Dedifferentiated amniotic fluid mesenchymal stem cell (primary cell): ENCODE results near the gene CD274.
"Not testable (repeated sequence)": the region's sequence is repeated elsewhere in the genome, so short reads cannot be mapped to it uniquely, and the experiment has no call there.

Experiments
- DNase-seq: peaks from one replicate; pipeline ENCODE4 v3.0.0-alpha.2; 2016; ENCODE audit errors: extremely low spot score

The CD274 gene

DNA sequence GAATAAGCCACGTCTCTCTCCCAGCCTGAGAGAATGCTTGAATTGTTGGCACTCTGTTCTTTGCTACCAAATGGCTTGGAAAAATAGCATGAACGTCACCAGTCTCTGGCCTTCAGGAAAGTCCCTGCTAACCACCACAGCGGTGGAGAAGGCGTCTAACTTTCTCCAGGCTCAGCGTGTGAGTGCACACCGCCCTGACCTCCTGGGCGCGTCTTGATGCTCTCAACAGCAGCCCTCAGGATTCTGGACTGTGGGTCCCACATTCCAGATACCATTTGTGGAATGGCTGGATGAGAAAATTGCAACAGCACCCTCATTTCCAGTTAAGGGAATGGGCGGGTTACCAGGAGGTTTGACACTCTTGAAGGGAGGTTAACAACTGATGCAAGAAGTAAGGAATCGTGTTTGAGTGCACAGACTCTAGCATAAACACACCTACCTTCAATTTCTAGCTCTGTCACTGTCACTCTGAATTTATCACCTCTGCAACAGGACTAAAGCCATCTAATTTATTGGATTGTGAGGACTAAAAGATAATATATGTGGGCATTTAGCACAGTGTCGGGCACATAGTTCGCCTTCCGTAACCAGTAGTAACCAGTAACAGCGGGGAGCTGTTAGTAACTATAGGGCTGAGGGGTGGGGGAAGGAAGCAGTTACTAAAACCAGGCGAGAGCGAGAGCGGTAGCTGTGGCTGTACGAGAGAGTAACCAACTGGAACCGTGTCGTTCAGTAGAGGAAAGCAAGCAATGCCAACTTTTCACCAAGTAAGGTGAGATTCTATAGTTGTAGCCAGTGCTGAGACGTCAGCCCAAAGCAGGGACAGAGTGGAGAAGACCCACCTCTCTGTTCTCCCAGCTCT, 11.8 kb upstream of the CD274 start:
- DNase-seq: peak; percentile 41

DNA sequence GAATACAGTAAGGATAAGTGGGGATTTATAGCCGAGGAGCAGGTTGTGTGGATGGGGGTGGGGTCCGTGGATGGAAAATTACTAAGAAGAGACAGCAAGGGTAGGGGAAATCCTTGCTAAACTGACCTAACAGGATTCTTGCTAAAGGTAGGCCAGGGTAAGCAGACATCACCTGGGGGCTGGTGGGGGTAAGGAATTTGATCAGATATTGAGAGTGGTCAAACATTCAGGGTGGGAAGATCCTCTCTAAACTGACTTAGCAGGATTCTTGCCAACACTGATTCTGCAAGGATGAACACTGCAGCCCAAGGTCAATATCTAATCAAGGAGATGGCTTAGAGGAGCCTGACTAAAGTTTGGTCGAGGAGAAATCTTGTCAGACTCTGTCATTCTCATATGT, 9.9 kb upstream of the CD274 start:
- no peak for DNase-seq

DNA sequence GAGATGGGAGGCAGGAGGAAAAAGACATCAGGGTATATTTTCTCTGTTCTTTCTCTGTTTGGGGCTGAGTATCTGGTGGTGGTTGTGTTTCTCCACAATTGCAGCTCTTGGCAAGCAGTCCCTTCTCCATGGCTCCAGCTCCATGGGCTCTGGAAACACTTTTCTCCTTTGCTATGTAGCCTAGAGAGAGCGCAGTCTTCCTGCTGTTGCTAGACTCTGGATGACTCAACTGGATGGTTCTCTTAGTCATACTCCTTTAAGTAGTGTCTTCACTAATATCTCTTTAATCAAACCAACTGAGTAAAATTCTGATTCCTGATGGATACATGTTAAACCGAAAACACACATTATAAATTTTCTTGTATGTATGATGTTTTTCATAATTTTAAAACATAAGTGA, 9.3 kb upstream of the CD274 start:
- no peak for DNase-seq

DNA sequence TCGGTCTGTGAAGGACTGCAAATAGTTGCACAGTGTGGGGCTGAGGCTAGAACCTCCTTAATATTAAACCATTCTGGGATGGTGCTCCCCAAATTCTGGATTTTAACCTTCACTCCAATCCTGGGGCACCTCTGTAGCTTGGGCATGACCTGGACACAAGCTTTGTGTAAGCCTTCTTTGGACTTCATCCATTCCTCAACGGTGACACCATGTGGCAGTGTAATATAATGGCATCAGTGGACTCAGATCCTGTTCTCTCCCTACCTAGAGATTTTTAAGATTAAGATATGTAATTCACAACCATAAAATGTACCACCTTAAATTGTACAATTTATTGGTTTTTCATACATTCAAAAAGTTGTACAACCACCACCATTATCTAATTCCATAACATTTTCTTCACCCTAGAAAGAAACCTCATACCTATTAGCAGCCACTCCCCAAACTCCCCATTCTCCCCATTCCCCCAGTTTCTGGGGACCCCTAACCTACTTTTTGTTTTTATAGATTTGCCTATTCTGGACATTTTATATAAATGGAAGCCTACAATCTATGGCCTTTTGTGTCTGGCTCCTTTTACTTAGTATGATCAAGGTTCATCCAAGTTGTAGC, 7.8 kb upstream of the CD274 start:
- DNase-seq: peak; percentile 51

DNA sequence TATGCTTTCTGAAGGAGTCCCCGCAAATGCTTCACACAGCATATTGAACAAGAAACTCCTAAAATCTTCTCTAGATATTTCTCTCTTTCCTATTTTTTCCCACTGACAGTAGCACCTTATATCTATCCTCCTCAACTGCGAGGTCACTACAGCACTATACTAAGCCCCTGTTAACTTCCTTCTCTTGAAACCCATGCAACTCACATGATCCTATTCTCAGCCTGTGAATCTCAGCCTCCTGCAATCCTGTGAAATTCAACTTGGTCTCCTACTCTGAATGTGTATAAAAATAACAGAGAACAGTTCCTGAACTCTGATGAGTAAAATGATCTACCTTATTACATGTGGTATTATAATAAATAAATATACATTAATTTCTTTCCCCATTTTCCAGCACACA, 6.5 kb upstream of the CD274 start:
- DNase-seq: no peak

DNA sequence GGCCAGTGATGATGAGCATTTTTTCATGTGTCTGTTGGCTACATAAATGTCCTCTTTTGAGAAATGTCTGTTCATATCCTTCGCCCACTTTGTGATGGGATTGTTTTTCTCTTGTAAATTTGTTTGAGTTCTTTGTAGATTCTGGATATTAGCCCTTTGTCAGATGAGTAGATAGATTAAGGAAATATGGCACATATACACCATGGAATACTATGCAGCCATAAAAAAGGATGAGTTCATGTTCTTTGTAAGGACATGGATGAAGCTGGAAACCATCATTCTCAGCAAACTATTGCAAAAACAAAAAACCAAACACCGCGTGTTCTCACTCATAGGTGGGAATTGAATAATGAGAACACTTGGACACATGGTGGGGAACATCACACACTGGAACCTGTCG, 5.2 kb upstream of the CD274 start:
- not testable (repeated sequence) for DNase-seq

DNA sequence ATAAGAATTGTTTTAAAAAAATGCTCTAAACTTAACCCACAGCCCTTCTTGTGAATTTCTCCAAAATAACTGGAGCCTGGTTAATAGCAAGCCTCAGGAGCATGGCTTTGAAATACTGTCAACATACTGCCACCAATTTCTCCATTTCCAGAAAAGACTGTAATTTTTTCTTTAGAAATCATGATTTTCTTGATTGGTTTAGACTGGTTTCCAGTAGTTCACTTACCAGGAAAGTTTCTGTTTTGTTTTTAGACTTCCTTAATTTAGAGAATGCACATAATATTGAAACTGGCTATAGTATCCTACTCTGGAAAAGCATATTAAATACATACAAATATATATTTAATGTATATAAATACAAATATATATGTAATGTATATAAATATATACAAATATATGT, 4.5 kb upstream of the CD274 start:
- DNase-seq: no peak

DNA sequence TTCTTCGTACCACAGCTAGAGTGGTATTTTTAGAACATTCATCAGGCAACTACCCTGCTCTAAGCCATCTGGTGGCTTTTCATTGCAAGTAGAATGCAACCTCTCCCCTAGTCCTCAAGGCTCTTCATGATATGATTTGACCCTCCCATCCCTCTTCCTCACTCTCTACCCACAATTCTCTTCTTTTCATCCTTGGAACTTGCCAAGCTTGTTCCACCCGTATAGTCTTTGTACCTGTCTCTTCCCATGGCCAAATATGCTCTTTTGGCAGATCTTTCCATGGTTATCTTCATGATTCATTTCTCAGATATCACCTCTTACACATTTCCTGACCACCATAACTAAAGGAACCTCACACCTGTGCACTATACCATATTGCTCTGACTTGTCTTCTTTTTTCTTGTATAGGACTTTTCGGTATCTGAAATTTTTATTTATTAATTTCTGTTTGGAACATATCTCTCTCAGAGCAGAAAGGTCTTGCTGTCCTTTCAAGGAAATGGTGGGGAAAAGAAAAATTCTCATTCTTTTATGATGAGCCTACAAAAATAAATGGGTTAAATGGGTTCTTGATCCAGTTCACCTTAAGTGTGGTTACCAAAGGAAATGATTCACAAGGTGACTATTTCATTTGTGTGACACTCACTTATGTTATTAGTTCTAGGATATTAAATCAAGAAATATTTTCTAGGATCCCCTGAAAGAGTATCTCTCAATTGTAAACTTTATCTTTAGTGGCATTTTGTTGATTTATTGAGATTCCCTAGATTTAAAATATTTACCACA, 3.7 kb upstream of the CD274 start:
- DNase-seq: no peak

DNA sequence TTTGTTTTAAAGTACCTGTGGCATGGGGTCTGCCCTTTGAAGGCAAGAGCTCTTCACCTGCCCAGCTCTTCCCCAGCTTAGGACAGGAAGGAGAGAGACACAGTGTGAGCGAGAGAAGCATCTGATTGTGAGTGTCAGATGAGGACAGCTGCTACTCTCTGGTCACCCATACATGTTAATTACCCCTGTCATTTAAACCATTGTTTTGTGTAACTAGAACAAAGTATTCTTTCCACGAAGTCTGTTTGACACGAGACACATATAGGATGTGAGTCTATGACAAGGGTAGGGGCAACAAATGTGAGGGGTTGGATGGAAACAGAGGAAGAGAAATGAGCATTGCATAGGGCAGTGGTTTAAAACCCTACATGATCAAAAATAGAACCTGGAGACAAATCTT, 3.0 kb upstream of the CD274 start:
- DNase-seq: no peak

DNA sequence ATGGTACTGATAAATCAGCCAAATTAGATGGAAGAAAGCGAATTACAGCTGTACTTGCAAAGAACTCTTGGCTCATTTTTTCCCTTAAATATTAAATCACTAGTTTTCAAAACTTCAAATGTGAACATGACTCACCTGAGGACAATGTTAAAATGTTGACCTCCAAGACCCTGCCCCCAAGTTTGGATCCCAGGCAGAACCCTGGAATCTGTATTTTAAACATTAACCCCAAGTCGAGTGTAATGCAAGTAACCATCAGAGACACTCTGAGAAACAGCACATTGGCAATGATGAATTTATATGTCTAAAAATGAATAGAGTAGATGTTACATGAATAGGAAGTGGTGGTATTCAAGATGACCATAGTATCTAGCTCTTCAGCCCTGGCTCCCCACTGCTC, 2.3 kb upstream of the CD274 start:
- no peak for DNase-seq

DNA sequence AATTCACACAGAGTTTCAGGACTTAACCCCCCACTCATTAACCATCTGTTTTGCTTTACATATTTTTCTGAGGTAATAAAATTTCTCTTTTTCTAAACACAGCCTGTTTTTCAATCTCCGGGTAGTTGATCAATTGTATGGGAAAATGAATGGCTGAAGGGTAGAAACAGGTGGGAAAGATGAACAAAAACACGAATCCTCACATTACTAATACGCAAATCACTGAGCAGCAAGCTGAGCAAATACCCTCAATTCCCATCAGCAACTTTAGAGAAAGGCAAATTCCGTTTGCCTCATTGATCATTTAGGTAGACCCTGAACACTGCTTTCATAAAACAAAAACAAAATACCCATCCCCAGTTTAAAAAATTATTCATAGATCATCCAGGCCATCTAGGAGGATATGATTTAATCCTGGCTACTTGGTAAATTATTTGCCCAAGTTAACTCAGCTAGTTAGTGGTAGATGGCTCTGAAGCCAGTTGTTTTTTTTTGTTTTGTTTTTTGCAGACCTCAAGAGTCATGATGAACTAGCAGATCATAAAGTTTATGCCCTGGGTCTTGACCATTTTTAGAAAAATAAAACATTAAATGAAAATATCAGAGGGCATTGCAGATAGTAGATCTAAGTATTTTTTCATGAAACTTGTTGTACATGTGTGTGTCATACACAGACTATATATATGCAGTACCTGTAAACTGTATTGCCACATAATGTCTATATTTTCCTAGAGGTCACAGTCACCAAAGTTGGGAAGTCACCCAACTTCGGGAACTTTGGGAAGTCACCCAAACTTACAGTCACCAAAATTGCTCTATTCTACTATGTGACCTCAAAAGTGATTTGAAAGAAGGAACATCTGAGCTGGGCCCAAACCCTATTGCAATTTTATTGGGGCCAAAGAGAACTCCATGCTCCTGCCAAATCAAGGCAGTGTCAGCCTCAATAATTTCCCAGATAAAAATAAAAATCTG, 1.6 kb upstream of the CD274 start:
- no peak for DNase-seq

DNA sequence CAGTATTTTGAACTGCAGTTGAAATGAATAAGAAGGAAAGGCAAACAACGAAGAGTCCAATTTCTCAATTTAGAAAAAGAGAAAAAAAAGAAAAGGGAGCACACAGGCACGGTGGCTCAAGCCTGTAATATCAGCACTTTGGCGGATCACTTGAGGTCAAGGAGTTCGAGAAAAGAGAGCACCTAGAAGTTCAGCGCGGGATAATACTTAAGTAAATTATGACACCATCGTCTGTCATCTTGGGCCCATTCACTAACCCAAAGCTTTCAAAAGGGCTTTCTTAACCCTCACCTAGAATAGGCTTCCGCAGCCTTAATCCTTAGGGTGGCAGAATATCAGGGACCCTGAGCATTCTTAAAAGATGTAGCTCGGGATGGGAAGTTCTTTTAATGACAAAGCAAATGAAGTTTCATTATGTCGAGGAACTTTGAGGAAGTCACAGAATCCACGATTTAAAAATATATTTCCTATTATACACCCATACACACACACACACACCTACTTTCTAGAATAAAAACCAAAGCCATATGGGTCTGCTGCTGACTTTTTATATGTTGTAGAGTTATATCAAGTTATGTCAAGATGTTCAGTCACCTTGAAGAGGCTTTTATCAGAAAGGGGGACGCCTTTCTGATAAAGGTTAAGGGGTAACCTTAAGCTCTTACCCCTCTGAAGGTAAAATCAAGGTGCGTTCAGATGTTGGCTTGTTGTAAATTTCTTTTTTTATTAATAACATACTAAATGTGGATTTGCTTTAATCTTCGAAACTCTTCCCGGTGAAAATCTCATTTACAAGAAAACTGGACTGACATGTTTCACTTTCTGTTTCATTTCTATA, 602 bp upstream of the CD274 start:
- DNase-seq: no peak

DNA sequence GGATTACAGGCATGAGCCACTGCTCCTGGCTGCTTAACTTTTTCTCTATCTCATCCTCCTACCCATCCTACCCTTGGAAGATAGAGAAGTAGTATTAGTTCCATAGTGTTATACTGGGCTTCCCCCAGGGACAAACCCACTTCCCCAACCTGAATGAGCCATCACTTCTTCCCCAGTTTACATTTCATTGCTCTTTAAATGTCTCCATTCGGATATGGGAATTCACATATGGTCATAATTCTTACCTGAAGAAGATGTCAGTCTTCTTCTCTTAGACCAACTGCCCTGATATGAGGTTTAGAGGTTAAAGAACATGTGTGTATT, 1.9 kb downstream of the CD274 start:
- no peak for DNase-seq

DNA sequence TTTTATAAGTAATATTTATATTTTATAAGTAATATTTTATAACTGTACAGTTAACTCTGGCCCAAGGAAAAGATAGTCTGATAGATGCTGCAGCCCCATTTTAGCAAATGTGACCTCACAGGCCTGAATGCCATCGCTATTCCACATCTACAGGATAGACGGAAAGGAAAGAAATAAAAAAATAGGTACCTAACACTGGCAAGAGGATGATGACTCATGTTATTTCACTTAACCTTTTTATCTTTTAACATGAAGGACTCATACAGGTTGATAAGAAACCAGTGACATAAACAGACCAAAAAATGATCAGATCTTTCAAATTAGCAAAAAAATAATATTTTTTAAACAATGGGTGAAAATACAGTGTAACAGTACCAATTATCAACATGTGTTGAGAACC, 2.7 kb downstream of the CD274 start:
- no peak for DNase-seq

DNA sequence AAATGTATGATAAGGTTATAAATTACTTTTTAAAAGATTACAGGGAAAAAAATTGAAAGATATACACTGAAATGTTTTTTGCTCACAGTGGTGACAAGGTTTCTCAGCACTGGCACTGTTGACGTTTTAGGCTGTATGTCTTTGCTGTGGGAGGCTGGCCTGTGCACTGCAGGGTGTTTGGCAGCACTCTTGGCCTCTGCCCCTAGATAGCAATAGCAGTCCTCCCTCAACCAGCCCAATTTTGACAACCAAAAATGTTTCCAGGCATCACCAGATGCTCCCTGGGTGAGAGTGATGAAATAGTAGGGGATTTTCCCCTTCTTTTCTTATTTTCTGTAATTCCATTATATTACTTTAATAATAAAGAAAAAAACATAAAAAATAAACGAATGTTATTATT, 3.3 kb downstream of the CD274 start:
- no peak for DNase-seq

DNA sequence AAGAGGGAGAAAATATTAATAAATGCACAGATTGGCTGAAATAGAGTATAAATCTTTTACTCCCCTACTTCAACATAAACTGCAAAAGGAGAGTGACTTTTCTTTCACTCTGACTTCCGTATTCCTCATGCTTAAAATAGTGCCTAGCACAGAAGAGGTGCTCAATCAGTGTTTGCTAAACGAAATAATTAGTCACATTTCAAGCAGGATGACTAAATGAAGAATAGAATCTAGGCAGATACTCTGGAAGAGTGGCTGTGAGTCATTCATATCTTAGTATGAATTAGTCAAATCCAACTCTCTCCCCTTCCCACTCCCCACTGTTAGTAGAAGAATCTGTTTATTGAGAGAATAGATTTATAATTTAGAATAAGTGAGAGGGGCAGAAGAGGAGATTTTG, 4.8 kb downstream of the CD274 start:
- DNase-seq: no peak

DNA sequence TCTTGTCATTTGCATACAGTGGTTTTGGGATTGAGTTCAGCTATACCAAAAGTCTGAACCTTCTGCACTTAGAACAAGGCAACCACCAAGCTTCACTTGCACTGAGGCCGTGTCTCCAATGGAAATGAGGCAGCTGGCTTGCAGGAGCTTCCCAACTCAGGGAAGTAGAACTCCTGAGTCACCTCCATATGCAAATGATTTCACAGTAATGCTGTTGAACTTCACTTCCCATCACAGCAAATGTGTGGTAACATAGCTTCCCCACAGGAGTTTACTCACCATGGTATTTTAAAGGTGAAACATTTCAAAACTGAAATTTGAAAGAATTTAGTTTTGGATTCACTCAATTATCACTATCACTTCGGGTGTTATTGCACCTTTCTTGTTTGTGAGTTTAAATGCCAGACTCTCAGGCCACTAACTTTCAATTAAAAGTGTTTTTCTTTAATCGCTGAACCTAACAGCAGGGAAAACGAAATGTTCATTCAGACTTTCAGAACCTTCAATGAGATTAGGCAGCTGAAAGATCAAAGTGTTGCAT, 9.0 kb downstream of the CD274 start:
- no peak for DNase-seq

DNA sequence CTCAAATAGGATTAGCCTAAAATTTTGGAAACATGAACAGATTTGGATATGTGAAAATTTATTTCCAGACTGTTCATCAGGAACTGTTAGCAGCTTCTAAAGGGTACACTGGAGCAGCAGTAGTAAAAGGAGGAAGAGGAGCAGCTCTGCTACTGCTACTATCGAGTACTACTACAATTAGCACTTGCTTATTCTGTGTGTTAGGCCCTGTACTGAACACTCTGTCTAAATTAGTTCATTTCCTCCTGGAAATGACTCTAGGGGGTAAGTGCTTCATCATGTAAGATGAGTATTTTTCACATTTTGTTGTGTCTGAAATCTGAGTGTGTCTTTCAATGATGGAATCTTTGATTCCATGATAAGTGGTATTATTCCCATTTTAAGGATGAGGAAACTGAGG, 9.8 kb downstream of the CD274 start:
- DNase-seq: no peak

DNA sequence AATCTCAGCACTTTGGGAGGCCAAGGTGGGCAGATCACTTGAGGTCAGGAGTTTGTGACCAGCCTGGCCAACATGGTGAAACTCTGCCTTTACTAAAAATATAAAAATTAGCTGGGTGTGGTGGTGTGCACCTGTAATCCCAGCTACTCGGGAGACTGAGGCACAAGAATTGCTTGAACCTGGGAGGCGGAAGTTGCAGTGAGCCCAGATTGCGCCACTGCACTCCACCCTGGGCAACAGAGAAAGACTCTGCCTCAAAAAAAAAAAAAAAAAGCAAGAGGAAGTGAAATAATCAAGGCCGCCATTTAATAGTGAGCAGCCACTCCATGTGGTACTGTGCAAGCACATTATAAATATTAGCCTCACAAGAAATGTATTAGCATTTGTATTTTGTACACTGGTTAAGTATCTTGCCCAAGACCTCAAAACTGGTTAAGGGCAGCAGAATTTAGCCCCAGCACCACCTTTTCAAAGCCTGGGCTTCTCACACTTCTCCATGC, 14.5 kb downstream of the CD274 start:
- not testable (repeated sequence) for DNase-seq

DNA sequence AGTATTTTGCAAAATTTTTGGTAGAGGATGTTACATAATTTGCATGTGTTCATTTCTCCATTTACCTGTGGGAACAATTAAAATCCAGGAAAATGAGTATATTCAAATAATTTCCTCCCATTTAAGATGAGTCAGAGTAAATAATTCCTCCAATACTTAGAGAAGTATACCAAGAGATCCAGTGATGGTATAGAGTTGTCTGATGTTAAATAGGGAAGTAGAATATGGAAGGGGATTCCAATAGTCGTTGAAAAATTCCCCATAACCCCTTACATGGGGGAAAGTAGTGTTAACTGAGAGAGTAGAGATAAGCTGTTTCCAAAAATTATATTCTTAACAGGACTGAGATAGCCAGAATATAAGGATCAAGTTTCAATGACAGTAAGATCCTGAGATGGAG, 15.7 kb downstream of the CD274 start:
- no peak for DNase-seq
